ENCODE results near the gene GOLT1A.
A peak's percentile ranks its signal among the peaks of the same experiment; 100 is the strongest.

Gene GOLT1A, protein sequence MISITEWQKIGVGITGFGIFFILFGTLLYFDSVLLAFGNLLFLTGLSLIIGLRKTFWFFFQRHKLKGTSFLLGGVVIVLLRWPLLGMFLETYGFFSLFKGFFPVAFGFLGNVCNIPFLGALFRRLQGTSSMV

DNA sequence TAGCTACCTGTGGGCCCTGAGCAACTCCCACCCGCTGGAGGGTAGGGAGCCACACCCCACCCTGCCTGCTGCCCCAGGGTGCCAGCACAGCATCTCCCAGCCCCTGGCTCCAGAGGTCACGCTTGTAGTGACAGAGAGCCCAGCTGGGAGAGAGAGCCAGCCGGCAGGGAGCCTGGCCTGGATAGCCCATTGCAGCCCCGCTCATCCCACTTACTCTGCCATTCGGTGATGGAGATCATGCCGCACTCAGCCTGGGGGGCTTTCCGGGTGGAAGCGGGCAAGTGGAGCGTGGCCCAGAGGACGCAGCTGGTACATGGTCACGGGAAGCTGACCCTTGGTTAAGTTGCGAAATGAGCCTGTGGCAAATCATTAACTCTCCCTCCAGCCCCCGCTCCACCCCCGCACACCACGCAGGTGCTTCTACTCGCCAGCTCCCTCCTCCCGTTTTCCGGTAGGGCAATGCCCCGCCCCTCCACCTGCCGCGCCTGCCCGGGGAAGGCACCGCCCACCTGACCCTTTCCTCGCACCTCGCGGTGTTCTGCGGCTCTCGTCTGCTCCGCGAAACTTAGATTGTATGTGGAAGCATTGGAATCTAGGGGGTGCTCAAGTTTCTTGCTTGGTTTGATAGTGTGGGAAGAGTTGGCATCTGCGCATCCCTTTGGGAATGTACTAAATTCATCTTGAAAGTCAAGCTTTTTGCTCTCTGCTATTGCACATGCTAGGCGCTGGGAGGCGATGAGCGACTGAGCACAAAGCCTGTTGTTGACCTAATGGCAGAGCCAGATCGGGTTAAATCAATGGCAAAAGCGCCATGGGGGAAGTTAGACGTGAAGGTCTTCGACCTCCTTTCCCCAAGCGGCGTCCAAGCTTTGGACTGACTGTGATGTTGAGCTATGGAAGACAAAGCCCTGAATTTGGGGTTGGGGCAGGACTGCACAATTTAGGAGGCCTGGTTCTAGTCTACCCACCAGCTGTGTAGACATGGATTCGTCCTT, at the start of gene GOLT1A:
TSS of gene GOLT1A (minus strand) at position 321 of the 995 bp plus-strand sequence. CDS start at position 239, 82 bp downstream.
- H3K4me3 ChIP-seq (ENCODE audit: low read length in 2 of 2), result peak within 1 kb of the TSS in 1 of 2 donors; percentile 40

DNA sequence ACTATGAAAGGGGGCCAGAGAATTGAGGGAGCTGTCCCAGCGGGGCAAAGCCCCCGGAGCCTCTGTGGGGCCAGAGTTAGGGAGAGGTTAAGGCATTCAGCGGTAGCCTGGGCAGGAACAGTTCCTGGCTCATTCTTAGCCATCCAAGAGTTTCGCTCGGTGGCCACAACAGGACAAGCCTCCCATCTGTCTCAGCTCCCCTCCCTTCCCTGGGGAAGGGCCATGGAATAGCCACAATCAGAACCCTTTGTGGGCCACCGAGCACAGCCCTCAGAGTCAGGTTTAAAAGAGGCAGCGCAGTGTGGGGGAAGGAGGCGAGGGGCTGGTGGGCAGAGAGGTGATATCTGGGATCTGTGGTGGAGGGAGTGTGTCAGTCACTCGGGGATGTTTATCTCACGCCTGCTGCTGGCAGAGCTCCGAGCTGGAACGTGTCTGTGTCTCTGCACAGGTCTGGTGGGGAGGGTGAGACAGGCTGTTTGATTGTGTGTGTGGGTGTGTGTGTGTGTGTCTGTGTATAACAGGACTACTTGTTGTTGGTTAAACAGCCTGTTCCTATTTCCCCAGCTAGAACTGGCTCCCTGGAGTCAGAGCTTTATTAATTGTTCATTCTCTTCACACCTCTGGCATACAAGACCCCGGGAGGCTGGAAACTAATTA, 49.6 kb upstream of the GOLT1A start:
- Histone ChIP-seq H3K27me3 (ENCODE audit: control insufficient read depth in 1 of 2, insufficient read depth in 2 of 2, low read length in 2 of 2) (peaks cover 2 to 3% of the 10 kb centered on the region in 2 donors), H3K9me3 (ENCODE audit: control insufficient read depth in 2 of 2, low read length in 2 of 2) (no peaks in the 10 kb centered on the region), H3K4me3 (ENCODE audit: low read length in 2 of 2) (no peak overlapping the region), H3K4me1 (ENCODE audit: control insufficient read depth, insufficient read depth, low read length) (peaks cover 22% of the 10 kb centered on the region), H3K36me3 (ENCODE audit: control insufficient read depth in 2 of 2, insufficient read depth in 2 of 2, low read length in 2 of 2) (no peaks in the 10 kb centered on the region), H3K27ac (ENCODE audit: low read length) (no peak overlapping the region), H3K9ac (ENCODE audit: low read length in 2 of 2) (peak overlapping the region in 1 of 2 donors; percentile 9)

More for the DNA sequence above, at the start of gene GOLT1A:
- Histone ChIP-seq H3K36me3 (ENCODE audit: control insufficient read depth in 2 of 2, insufficient read depth in 2 of 2, low read length in 2 of 2) (no peaks in the 10 kb centered on the region), H3K4me1 (ENCODE audit: control insufficient read depth, insufficient read depth, low read length) (peaks cover 3% of the 10 kb centered on the region), H3K9me3 (ENCODE audit: control insufficient read depth in 2 of 2, low read length in 2 of 2) (no peaks in the 10 kb centered on the region), H3K27me3 (ENCODE audit: control insufficient read depth in 1 of 2, insufficient read depth in 2 of 2, low read length in 2 of 2) (peaks cover 13 to 15% of the 10 kb centered on the region in 2 donors), H3K9ac (ENCODE audit: low read length in 2 of 2) (no peak within 1 kb of the TSS), H3K27ac (ENCODE audit: low read length) (no peak within 1 kb of the TSS)

DNA sequence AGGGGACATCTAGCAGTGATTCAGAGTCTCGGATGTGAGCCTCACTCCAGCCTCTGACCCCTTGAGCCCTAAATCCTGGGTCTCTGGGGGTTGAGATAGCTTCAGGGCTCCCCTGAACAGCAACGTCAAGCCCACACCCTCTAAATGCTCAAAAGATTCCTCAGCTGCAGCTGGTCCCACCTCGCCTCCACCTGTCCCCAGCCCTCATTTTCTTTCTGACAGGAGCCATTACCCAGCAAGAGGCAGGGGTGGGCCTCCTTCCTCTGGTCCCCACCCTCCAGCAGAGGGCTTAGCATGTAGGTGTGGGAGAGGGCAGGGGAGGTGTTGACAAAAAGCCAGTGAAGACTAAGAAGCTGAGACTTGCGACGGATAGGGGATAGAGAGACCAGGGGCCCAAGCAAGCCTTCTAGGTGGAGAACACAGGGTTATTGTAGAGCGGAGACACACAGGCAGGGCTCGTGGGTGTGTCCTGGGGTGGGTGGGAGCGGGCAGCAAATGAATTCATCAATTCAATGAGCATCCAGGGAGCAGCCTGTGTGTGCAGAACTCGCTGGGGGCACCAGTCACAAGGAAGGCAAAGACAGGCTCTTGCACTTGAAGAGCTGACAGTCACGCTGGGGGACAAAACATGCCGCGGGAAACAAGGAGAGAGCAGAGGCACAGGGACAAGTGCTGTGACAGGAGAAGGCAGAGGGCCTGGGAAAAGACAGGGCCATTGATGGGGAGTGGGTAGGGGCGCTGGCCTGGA, 48.9 kb upstream of the GOLT1A start:
- no peaks in the 10 kb centered on the region for H3K9me3 ChIP-seq (ENCODE audit: control insufficient read depth in 2 of 2, low read length in 2 of 2)
- H3K4me3 ChIP-seq (ENCODE audit: low read length in 2 of 2), result no peak overlapping the region
- H3K4me1 ChIP-seq (ENCODE audit: control insufficient read depth, insufficient read depth, low read length), result peaks cover 22% of the 10 kb centered on the region
- no peak overlapping the region for H3K9ac ChIP-seq (ENCODE audit: low read length in 2 of 2)
- no peaks in the 10 kb centered on the region for H3K36me3 ChIP-seq (ENCODE audit: control insufficient read depth in 2 of 2, insufficient read depth in 2 of 2, low read length in 2 of 2)
- H3K27ac ChIP-seq (ENCODE audit: low read length), result no peak overlapping the region
- H3K27me3 ChIP-seq (ENCODE audit: control insufficient read depth in 1 of 2, insufficient read depth in 2 of 2, low read length in 2 of 2), result peaks cover 0 to 3% of the 10 kb centered on the region in 2 donors

DNA sequence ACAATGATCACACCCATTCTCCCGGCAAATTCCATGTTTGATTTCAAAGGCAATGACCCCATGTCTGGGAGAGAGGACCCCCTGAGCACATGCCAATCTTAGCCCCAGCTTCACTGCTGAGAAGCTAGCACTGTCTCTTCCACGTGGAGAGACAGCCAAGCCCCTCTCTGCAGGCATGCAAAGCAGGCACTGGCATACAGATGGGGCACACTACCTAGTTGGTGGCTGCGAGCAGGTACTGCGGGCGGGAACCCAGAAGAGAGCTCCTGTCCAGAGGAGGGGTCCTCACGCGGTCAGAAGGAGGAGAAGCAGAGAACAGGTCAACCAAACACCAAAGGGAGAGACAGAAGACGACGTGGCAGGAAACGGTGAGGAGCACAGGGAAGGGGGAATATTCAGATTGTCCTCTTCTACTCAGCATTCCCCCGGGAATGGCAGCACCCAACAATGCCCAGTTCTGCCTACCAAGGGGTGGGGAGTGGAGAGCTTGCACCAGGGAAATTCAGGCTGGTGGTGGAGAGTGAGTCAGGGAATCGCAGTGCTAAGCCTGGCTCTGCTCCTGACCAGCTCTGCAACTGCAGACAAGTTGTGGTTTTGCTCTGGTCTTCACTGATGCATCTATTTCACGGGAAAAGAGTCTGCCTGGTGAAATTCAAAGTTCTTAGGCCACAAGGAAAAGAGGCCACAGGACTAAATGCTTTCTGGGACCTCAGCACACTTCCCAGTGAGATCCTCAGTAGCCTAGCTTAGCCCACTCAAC, 48.1 kb upstream of the GOLT1A start:
- Histone ChIP-seq H3K4me3 (ENCODE audit: low read length in 2 of 2) (no peak overlapping the region), H3K9me3 (ENCODE audit: control insufficient read depth in 2 of 2, low read length in 2 of 2) (no peaks in the 10 kb centered on the region), H3K27me3 (ENCODE audit: control insufficient read depth in 1 of 2, insufficient read depth in 2 of 2, low read length in 2 of 2) (peaks cover 0 to 3% of the 10 kb centered on the region in 2 donors), H3K9ac (ENCODE audit: low read length in 2 of 2) (no peak overlapping the region), H3K27ac (ENCODE audit: low read length) (no peak overlapping the region), H3K36me3 (ENCODE audit: control insufficient read depth in 2 of 2, insufficient read depth in 2 of 2, low read length in 2 of 2) (no peaks in the 10 kb centered on the region), H3K4me1 (ENCODE audit: control insufficient read depth, insufficient read depth, low read length) (peaks cover 19% of the 10 kb centered on the region)

DNA sequence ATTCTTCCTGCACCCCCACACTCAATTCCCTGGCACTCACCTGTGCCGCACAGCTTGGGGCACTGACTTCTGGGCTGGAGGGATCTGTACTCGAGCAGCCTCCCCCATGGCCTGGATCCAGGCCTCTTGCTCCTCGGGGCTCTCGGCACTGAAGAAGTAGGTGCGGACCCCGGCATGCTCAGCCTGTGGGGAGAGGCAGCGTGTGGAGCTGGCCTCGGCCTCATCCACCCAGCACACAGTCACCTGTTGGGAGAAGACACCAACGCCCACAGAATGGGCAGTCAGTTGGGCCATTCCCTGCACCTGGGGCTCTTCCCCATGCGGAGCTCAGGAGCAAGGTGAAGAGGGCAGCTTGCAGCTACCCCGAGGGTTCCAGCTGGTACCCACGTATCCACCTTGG, 47.5 kb upstream of the GOLT1A start:
- H3K9ac ChIP-seq (ENCODE audit: low read length in 2 of 2), result no peak overlapping the region
- peaks cover 17% of the 10 kb centered on the region for H3K4me1 ChIP-seq (ENCODE audit: control insufficient read depth, insufficient read depth, low read length)
- no peaks in the 10 kb centered on the region for H3K27me3 ChIP-seq (ENCODE audit: control insufficient read depth in 1 of 2, insufficient read depth in 2 of 2, low read length in 2 of 2)
- H3K4me3 ChIP-seq (ENCODE audit: low read length in 2 of 2), result no peak overlapping the region
- no peaks in the 10 kb centered on the region for H3K36me3 ChIP-seq (ENCODE audit: control insufficient read depth in 2 of 2, insufficient read depth in 2 of 2, low read length in 2 of 2)
- no peak overlapping the region for H3K27ac ChIP-seq (ENCODE audit: low read length)
- no peaks in the 10 kb centered on the region for H3K9me3 ChIP-seq (ENCODE audit: control insufficient read depth in 2 of 2, low read length in 2 of 2)

DNA sequence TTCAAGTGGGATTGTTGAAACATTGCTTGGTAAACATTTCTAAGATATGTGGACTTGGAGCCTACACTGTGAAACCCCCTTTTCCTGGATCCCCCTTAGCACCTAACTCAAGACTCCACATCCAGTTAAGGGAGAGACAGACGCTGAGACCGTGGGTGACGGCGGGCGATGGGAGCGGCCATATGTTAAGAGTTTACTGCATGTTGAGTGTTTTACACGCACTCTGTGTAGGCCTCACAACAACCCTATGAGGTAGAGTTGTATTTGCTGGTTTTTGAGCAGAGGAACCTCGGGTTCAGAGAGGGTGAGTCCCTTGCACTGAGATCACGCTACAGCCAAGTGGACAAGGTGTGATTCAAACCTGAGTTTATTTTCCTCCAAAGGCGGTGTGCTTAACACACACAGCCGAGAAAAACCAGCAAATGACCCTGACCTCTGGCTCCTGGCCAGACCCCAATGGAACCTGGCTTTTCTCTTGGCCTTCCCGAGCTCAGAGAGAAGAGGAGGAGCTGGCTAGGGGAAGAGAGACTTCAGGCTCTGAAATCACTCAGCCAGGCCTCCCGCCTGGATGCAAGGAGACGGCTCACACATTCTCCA, 46.9 kb upstream of the GOLT1A start:
- H3K27me3 ChIP-seq (ENCODE audit: control insufficient read depth in 1 of 2, insufficient read depth in 2 of 2, low read length in 2 of 2), result no peaks in the 10 kb centered on the region
- no peak overlapping the region for H3K4me3 ChIP-seq (ENCODE audit: low read length in 2 of 2)
- H3K36me3 ChIP-seq (ENCODE audit: control insufficient read depth in 2 of 2, insufficient read depth in 2 of 2, low read length in 2 of 2), result no peaks in the 10 kb centered on the region
- no peak overlapping the region for H3K27ac ChIP-seq (ENCODE audit: low read length)
- no peak overlapping the region for H3K9ac ChIP-seq (ENCODE audit: low read length in 2 of 2)
- H3K9me3 ChIP-seq (ENCODE audit: control insufficient read depth in 2 of 2, low read length in 2 of 2), result no peaks in the 10 kb centered on the region
- H3K4me1 ChIP-seq (ENCODE audit: control insufficient read depth, insufficient read depth, low read length), result peaks cover 16% of the 10 kb centered on the region

DNA sequence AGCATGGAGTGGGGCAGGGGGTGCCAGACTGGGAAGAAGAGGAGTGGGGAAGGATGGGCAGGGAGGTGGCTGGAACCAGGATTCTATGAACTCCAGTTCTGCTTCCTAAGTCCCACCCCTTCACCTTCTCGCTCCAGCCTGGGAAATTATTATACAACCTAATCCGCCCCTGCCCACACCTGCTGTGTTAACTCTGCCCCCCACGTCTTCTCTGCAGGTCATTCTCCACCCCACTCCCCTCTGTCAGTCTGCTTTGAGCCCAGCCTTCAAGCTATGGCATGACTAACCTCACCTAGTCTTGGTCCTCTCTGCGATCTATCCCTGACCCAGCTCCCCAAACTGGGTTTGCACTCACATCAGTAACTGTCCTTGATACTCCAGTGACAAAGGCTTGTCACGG, 46.0 kb upstream of the GOLT1A start:
- Histone ChIP-seq H3K27ac (ENCODE audit: low read length) (no peak overlapping the region), H3K4me3 (ENCODE audit: low read length in 2 of 2) (no peak overlapping the region), H3K36me3 (ENCODE audit: control insufficient read depth in 2 of 2, insufficient read depth in 2 of 2, low read length in 2 of 2) (no peaks in the 10 kb centered on the region), H3K4me1 (ENCODE audit: control insufficient read depth, insufficient read depth, low read length) (peaks cover 15% of the 10 kb centered on the region), H3K27me3 (ENCODE audit: control insufficient read depth in 1 of 2, insufficient read depth in 2 of 2, low read length in 2 of 2) (no peaks in the 10 kb centered on the region), H3K9me3 (ENCODE audit: control insufficient read depth in 2 of 2, low read length in 2 of 2) (no peaks in the 10 kb centered on the region), H3K9ac (ENCODE audit: low read length in 2 of 2) (no peak overlapping the region)

DNA sequence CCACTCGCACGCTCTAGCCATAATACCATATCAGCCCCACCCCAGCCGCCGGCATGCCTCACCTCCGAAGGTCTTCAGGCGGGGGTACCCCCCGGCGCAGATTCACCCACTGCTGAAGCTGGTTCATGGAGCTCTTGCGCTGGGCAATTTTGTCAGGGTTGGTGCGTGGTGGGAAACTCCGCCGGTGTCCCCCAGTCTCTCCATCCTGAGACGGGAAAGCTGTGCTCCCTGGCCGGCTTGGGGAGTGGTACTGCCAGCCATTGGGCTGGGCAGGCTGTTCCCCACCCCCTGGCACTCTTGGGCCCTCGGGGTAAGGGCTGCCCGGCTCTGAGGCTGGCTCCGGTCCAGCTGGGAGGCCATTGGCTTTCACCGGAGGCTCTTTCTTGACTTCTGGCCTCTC, 45.4 kb upstream of the GOLT1A start:
- no peaks in the 10 kb centered on the region for H3K36me3 ChIP-seq (ENCODE audit: control insufficient read depth in 2 of 2, insufficient read depth in 2 of 2, low read length in 2 of 2)
- no peaks in the 10 kb centered on the region for H3K27me3 ChIP-seq (ENCODE audit: control insufficient read depth in 1 of 2, insufficient read depth in 2 of 2, low read length in 2 of 2)
- H3K9me3 ChIP-seq (ENCODE audit: control insufficient read depth in 2 of 2, low read length in 2 of 2), result no peaks in the 10 kb centered on the region
- H3K4me1 ChIP-seq (ENCODE audit: control insufficient read depth, insufficient read depth, low read length), result peaks cover 12% of the 10 kb centered on the region
- H3K9ac ChIP-seq (ENCODE audit: low read length in 2 of 2), result no peak overlapping the region
- no peak overlapping the region for H3K27ac ChIP-seq (ENCODE audit: low read length)
- H3K4me3 ChIP-seq (ENCODE audit: low read length in 2 of 2), result no peak overlapping the region

DNA sequence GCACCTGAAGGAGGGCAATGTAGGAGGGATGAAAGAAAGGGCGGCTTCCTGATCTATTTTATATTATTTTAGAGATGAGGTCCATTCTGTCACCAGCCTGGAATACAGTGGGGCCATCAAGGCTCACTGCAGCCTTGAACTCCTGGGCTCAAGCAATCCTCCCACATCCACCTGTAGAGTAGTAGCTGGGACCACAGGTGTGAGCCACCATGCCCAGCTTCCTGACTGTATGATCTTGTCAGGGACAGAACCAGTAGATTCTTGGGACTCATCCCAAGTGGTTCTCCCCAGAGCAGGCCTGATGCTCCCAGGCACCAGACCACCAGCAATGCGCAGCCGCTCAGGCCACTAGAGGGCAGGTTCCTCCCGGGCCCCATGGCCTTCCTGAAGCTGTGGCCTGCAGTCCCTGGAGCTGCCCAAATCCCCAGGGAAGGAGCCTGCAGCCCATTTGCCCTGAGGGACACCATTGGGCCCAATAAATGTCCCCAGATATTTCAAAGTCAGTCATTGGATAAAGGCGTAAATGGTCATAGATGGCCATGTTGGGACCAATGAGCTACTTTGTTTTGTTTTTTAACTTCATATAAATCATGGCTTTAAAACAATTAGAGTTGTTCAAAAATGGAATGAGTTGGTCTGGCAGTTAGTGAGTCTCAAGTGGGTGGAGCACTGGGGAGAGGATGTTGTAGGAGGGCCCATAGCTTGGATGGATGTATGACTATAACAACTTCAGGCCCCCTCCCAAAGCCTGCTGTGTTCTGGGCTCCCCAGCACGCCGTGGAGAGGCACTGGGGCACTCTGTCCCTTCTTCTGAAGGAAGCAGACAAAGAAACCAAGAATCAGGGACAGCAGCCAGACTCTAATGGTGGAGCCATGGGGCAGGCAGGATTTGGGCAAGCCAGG, 44.7 kb upstream of the GOLT1A start:
- H3K4me1 ChIP-seq (ENCODE audit: control insufficient read depth, insufficient read depth, low read length), result peaks cover 11% of the 10 kb centered on the region
- H3K9ac ChIP-seq (ENCODE audit: low read length in 2 of 2), result no peak overlapping the region
- no peaks in the 10 kb centered on the region for H3K9me3 ChIP-seq (ENCODE audit: control insufficient read depth in 2 of 2, low read length in 2 of 2)
- no peak overlapping the region for H3K4me3 ChIP-seq (ENCODE audit: low read length in 2 of 2)
- H3K27ac ChIP-seq (ENCODE audit: low read length), result no peak overlapping the region
- no peaks in the 10 kb centered on the region for H3K27me3 ChIP-seq (ENCODE audit: control insufficient read depth in 1 of 2, insufficient read depth in 2 of 2, low read length in 2 of 2)
- no peaks in the 10 kb centered on the region for H3K36me3 ChIP-seq (ENCODE audit: control insufficient read depth in 2 of 2, insufficient read depth in 2 of 2, low read length in 2 of 2)

Measured in stomach smooth muscle (tissue), 2 donors.